Superior temporal gyrus (tissue), 1 donor: Measurements from ENCODE around the gene DTD2.
"Not testable (repeated sequence)": the region's sequence is repeated elsewhere in the genome, so short reads cannot be mapped to it uniquely, and the experiment has no call there.

Experiments
- DNase-seq: peaks from one replicate; pipeline ENCODE4 v3.0.0-alpha.2; 2016; ENCODE audit errors: extremely low spot score

DTD2 gene

DNA sequence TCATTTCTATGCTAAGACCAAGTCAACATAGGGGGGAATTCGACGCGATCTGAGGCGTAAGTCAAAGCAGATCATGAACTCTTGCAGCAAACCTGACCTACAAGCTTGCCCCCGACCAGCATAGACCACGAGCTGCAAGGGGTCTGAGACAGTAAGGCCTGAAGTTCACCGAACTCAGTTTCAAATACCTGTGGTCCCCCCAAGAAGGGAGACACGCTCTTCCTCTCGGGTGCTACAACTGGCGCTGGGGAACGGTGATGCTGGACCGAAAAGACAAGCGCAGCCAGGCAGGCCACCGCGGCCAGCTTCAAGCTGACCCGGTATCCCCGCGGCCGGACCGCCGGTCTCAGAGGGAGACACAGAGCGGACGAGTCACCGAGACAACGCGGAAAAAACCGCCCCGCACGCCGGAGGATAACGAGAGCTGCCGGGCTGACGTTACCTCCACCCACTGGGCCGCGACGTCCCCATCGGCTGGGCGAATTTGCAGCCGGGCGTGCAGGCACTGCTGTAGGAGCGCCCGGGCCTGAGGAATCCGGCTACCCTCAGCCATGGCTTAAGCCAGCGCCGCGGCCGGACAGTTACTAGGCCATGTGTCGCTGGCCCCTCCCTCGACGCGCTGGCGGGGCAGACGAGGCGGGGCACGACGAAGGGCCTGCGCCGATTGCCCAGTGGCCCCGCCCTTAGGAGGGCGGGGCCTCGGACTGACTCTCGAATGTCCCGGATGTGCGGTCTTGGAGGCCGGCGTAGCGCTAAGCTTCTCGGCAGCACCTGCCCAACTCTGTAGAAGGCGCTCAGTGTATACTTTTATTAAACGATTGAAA is at the start of gene DTD2:
DTD2 (minus strand) TSS at position 666 of the 824 bp plus-strand sequence; CDS start at position 553, 113 bp downstream.
- DNase-seq: peak; percentile 99

DNA sequence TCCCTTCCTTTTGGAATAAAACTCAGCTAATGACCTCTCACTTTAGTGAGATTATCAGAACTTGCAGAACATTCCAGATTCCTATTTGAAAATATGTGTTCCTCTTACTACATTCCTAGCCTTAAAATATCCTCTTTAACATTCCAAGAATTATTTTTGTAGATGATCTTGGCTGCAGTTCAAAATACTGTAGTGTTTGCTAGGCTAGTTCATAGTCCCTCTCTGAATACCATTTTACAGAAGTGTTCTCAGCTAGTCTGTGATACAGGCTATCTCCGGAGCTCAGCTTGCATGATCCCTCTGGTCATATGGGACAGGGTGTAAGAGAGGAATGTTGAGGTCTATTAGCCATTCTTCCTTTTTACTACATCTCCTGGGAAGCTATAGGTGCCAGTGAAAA is 48.1 kb upstream of the DTD2 start:
- peak; percentile 66 for DNase-seq

DNA sequence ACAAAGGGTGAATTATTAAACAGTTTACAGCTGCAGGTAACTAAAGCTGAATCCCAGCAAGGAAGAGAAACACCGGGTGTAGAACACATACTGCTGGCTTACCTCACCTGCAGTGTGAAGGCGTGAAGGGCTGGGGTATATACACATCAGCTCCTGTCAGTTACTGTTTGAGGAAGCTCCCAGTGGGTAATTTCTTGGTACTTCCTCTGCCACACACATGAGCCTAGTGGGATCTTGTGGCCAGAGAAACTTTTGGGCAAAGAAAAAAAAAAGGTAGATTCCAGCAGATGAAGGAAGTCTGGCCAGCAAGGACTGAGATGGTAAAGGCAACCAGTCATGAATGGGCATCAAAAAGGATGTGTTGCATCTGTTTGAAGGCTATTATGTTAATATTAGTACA is 44.6 kb upstream of the DTD2 start:
- no peak for DNase-seq

DNA sequence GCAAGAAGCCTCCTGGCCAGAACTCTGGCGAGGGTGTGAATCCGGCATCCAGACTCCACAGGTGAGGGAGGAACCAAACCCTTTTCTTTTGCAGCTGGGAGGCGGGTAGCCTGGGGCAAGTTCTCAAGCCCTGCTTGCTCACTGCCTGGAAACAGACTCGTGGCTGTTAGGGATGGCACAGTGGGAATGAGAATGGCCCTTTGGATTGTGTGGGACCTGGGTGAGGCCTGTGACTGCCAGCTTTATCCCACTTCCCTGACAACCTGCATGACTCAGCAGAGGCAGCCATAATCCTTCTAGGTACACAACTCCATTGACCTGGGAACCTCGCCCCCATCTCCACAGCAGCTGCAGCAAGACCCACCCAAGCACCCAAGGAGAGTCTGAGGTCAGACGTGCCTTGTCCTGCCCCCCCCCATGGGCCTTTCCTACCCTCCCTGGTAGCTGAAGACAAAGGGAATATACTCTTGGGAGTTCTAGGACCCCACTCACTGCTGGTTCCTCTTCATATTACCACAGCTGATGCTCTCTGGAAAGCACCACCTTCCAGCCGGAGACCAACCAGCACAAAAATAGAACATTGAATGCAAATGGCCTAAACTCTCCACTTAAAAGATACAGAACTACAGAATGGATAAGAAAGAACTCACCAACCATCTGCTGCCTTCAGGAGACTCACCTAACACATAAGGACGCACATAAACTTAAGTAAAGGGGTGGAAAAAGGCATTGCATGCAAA is 35.6 kb upstream of the DTD2 start:
- no peak for DNase-seq

DNA sequence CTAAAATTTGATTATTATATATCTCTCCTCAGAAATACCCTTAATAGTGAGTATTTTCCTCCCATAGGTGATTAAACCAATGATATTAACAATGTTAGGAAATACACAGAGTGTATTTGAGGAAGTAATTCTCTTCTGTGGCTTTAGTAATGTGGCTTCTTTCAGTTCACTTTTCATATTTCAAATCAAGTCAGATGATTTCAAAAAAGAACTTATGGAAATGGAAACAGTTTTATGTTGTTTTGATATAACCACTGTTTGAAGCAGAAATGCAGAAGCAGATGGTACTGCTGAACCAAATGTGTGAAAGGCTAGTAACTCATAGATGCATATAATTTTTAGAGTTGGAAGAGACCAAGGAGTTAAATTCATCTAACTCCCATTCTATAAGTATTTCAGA is 32.4 kb upstream of the DTD2 start:
- no peak for DNase-seq

DNA sequence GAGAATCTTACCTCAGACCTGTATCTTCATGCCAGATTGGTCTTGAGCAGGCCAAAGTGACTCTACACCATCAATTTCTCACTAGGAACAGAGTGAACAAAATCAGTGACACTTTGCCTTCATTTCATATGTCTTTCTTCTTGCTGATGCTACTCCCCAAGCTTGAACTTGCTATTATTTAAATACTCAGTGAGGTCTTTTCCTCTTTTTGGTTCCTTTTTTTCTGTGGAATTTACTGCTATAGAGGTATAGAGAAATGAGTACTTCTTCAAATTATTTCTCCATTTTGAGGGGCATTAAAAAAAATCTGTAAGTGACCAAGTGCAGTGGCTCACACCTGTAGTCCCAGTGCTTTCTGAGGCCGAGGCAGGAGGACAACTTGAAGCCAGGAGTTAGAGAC is 30.6 kb upstream of the DTD2 start, which contains the start of gene GPR33:
GPR33 (minus strand) TSS at position 154 of the 400 bp plus-strand sequence. CDS start 4,074 bp downstream, outside the sequence.
- DNase-seq: no peak

DNA sequence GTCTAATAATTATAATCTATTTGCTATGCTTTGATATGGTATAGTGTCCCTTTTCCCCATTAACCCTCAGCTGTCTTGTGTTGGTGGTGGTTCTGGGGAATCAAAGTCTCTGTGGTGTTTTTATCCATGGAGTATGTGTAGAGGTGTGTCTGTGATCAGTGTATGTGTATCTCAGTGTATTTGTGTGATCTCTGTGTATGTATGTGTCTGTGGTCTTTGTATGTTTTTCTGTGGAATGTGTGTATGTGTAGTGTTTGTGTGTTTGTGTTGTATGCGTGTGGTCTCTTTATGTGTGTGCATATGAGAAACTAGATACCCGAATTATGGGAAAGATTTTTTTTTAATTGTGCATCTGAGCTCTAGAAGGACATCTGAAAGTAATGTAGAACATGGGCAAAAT is 29.5 kb upstream of the DTD2 start:
- no peak for DNase-seq

DNA sequence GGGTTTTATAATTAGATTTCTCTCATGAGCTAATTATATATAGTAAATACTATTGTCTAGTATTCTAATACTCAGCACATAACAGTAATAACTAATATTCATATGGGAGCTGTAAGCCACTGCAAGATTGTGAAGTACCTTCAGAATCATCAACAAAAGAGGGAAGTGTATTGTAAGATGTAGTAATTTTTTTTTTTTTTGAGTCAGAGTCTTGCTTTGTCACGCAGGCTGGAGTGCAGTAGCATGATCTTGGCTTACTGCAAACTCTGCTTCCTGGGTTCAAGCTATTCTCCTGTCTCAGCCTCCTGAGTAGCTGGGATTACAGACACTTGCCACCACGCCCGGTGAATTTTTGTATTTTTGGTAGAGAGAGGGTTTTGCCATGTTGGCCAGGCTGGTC is 27.4 kb upstream of the DTD2 start:
- DNase-seq: no peak

DNA sequence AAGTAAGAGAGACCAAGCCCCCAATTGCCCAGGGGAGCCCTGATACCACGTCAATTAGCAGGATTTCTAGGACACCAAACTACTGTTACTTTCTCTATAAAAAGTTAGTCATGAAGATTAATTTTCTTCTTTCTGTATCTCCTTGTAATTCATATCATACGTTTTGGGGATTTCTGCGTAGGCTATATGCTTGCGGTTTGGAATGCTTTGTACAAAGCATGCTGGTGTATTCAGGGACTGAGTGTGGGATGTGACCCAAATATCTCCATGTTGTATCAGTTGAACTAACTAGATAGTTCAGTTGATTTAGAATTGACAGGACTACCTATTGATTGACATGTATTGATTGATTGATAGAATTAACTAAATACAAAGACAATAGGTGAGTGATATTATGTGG is 22.9 kb upstream of the DTD2 start:
- DNase-seq: no peak

DNA sequence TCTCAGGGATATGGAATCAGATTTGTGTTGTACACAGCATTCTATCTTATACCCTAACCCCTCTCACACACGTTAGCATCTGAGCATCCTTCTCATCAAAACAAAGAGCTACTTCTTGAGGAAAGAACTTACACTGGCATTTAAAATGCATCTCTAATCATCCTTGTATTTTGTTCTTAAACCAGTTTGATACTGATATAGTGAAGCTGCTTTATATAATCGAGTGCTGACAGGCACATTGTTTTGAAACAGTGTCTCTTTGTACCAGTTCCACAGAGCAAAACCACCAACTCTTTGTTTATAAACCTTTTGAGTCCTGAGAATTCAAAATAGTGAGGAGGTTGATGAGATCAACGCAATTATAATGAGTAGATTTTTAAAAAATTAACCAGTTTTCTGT is 21.7 kb upstream of the DTD2 start:
- peak; percentile 91 for DNase-seq

DNA sequence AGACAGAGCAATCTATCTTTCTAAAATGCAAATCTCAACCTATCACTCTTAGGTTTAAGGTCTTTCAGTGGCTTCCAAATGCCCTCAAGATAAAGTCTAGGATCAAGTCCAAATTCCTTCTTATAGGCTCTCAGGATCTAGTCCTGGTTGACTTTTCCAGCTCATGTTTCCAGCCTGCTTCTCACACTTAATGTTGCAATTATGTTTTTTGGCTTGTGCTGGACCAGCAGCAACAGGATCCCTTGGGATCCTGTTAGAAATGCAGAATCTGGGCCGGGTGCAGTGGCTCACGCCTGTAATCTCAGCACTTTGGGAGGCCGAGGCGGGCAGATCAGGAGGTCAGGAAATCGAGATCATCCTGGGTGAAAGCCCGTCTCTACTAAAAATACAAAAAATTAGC is 19.9 kb upstream of the DTD2 start:
- no peak for DNase-seq

DNA sequence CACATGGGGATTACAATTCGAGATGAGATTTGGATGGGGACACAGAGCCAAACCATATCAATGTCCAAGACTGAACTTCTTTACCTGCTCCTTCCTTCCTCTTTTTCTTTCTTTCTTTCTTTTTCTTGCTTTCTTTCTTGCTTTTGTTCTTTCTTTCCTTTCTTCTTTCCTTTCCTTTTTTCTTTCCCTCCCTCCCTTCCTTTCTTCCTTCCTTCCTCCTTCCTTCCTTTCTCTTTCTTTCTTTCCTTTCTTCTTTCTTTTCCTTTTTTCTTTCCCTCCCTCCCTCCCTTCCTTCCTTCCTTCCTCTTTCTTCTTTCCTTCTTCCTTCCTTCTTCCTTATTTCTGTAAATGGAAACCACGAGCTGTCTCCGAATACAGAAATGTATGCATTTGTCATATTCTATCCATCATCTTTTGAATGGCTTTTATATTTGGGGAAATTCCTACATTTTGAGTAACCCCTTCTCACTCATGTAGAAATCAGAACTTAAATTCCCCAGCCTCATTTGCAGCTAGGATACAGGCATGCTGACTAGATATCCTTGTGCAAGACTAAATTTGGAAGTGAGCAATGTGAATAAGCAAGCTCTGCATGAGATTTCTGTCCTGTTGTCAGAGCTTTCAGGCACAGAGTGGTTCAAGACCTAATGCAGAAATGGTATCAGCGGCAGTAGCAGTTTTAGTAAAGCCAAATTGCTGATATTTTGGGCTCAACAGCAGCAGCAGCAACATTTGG is 19.0 kb upstream of the DTD2 start:
- no peak for DNase-seq

DNA sequence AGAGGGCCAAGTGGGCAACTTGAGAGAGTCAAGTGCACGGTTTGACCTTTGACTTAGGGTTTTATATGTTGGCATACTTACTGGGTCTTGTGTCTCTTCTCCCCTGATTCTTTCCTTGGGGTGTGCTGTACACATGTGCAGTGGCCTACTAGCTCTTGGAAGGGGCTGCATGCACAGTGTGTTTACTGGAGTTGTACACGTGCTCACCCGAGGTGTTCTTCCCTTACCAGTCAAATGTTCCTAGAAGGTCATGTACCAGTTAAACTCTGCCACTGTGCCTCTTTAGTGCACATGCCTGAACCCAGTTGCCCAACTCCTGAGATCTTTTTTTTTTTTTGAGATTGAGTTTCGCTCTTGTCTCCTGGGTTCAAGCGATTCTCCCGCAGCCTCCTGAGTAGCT is 9.2 kb upstream of the DTD2 start:
- no peak for DNase-seq

DNA sequence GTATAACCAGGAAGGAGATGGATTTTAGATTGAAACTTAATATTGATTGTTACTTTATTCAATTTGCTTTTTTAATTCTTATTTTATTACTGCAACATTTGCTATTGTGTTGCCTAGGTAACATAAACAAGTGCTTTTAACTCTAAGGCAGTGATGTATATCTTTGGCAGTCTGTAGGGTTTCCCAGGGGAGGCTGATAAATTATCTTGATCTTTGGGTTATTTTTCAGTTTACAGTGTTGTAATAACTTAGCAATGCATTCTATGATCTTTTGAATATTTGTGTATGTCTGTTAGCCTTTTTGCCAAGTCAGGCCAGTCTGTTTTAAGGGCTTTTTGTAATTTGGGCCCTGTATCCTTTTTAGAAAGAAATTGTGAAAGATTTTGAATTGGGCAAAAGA is 7.8 kb upstream of the DTD2 start:
- DNase-seq: no peak

DNA sequence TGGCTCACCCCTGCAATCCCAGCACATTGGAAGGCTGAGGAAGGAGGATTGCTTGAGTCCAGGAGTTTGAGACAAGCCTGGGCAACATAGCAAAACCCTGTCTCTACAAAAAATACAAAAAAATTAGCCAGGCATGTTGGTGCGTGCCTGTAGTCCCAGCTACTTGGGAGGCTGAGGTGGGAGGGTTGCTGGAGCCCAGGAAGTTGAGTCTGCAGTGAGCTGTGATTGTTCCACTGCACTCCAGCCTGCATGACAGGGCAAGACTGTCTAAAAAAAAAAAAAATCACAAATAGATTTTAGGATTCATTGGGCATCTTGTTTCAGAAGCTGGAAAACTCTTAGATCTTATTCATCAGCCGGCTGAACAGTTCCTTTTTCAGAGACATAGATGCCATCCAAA is 5.1 kb upstream of the DTD2 start:
- DNase-seq: not testable (repeated sequence)

DNA sequence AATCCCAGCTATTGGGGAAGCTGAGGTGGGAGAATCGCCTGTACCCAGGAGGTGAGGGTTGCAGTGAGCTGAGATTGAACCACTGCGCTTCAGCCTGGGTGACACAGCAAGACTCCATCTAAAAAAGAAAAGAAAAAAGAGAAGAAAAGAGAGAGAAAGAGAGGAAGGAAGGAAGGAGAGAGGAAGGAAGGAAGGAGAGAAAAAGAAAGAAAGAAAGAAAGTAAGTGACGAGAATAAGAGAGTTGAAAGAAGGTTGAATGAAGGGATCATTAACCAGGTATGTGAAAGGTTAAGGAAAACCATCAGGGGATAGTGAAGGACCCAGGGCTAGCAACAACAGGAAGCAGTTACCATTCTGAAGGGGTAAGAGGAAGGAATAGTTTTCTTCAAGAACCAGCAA is 4.2 kb upstream of the DTD2 start:
- DNase-seq: no peak

DNA sequence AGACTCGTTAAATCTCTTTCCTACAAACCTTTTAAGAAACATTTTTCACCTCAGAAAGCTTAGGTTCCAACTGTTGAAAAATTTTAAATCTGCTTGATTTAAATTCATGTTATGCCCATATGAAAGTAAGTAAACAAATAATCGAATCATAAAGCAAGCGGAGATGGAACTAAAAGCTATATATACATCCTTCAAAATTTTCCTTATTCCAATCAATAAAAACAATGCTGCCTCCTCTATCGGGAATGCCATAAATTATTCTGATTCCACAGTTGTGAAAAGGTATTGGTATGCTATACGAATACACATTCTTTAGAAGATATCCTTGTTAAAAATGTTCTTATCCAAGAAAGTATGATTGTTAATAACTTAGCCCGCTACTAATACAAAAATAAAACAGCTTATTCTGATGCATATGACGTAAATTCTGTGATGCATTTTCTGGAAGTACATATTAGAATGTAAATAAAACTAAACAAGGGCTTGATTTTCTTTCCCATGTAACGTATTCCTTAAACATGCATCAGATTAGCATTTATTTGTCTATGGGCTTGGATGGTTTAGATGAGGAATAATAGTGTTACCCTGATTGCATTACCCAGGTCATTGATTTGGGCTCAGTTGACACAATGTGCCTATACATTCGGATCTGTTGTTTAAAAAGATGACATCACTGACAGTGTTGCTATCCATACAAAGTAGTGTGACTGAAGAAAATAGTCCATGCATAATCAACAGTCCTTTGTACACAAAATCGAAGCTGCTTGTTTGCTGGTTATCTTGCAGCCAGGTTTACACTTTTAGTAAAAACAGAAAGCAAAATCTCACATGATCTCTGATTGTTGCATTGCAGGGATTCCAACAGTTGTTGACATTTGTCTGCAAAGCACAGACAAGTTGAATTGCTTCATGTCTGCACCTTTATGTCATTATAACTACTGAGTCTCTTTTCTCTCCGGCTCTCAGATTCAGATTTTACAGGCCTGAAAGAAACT is 656 bp upstream of the DTD2 start:
- peak; percentile 86 for DNase-seq

DNA sequence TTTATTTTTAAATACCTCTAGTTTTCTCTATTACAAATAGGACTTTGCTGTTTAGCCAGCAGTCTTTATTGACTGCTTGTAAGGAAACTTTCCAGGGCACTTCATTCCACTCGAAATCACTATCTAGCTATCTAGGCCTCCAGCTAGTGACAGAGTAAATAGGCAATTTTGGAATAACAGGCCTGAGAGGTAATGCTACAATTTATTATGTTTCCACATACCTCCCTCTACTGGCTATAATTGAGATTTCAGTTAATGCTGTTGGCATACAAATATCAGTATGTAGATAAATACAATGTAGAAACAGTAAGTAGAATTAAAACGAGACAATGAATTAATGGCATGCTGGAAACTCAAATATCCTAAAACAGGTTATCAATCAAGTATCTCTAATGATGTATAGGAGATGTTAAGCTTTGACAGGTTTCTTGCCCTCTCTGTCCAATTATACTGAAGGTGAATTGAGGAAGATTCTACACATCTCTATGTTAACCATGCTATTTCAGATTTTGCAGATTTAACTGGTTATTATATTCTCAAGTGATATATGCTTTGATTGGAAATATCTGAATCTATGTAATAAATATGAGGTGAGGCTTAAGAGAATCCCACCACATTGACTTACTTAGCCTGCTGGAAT is 7.2 kb downstream of the DTD2 start:
- peak; percentile 81 for DNase-seq

DNA sequence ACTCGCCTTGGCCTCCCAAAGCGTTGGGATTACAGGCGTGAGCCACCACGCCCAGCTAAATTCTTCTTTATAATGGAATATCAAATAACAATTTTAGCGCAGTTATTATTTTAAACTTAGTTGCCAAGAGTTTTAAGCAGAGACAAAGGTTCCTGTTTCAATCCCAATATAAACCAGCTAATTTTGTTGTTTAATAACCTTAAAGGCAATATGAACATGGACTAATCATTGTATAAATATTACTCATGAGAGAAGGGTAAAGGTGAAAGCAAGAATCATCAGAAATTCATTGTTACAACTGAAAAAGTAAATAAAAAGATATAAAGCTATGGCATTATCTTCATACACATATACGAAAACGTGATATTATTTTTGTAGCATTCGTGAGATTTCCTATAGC is 8.2 kb downstream of the DTD2 start:
- no peak for DNase-seq

DNA sequence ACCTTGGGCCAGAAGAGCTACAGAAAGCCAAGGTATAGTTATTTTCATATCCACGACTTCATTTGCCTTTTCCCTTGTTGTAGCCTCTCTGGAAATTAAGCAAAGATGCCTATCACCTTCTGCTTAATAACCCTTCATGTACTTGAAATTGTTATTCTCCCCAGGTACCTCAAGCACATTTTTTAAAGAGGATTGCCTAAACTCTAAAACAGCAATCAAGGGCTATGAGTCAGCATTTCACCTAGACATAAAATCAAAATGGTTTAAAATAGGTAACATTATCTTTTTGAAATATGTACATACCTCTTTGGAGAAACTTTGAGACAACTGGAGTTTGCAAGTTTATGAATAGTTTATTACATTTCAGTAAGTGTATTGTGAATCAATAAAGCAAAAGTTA is 11.6 kb downstream of the DTD2 start:
- no peak for DNase-seq

DNA sequence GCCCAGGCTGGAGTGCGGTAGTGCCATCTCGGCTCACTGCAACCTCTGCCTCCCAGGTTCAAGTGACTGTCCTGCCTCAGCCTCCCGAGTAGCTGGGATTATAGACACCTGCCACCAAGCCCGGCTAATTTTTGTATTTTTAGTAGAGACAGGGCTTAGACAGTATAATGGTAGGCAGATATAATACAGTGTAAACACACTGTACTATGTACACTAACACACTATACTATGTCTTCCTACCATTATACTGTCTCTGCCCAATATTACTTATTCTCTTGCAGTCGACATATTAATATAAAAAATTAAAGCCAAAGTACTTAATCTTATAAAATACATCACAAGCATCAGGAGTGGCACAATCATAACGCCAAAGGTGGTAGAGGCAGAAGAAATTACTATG is 15.0 kb downstream of the DTD2 start:
- DNase-seq: no peak
